OCI-LY3 (cell line): Measurements from ENCODE around the gene PHLDA2.

Source experiments
- H2AFZ ChIP-seq: fragments of 200-600, 300-600 bp; shearing (Covaris generic); 2 replicates; pipeline ENCODE4 v1.6.0; 2014; ENCODE audit warnings: antibody characterized with exemption, low read depth, low read length
- H3K27ac ChIP-seq: fragments of 200-600, 300-600 bp; sonication (generic); 2 replicates; pipeline ENCODE4 v1.5.1; 2014; ENCODE audit warnings: mild to moderate bottlenecking, low read length, moderate library complexity, mixed read lengths
- H3K27me3 ChIP-seq: fragments of 200-600, 300-600 bp; sonication (generic); 2 replicates; pipeline ENCODE4 v1.6.1; 2014; ENCODE audit warnings: low read depth, low read length, mixed read lengths
- H3K36me3 ChIP-seq: fragments of 200-600, 300-600 bp; sonication (generic); replicated peaks from 2 replicates; pipeline ENCODE3; 2014; ENCODE audit warnings: low read depth, low read length, mixed read lengths
- H3K4me1 ChIP-seq: fragments of 300-600, 200-600 bp; sonication (generic); 2 replicates; pipeline ENCODE4 v1.6.1; 2014; ENCODE audit warnings: low read length, mixed read lengths
- H3K4me2 ChIP-seq: fragments of 200-600, 300-600 bp; sonication (generic); 2 replicates; pipeline ENCODE4 v1.6.1; 2014; ENCODE audit warnings: low read length, mixed read lengths
- H3K4me3 ChIP-seq: fragments of 300-600, 200-600 bp; sonication (generic); 2 replicates; pipeline ENCODE4 v1.5.1; 2014; ENCODE audit warnings: antibody characterized with exemption, mild to moderate bottlenecking, low read length, moderate library complexity
- H3K79me2 ChIP-seq: fragments of 300-600, 200-600 bp; shearing (Covaris generic); 2 replicates; pipeline ENCODE4 v1.6.1; 2014; ENCODE audit warnings: mild to moderate bottlenecking, low read length, mixed read lengths
- H3K9ac ChIP-seq: fragments of 300-600, 200-600 bp; shearing (Covaris generic); 2 replicates; pipeline ENCODE4 v1.6.0; 2014; ENCODE audit warnings: mild to moderate bottlenecking, low read length, moderate library complexity
- H3K9me3 ChIP-seq: fragments of 200-600, 300-600 bp; shearing (Covaris generic); 2 replicates; pipeline ENCODE4 v1.6.1; 2014; ENCODE audit warnings: low read length, mixed read lengths; ENCODE audit not compliant: insufficient read depth
- H4K20me1 ChIP-seq: fragments of 200-600, 300-600 bp; sonication (generic); 2 replicates; pipeline ENCODE4 v1.6.1; 2016; ENCODE audit warnings: low read length, mixed read lengths; ENCODE audit not compliant: insufficient read depth
- EZH2phosphoT487 ChIP-seq: fragments of 200-600 bp; shearing (Covaris generic); IDR thresholded peaks from 2 replicates; pipeline ENCODE4 v1.6.1; 2018; ENCODE audit warnings: antibody characterized with exemption, mixed run types, low read depth
- TF ChIP-seq, protein P1 (sequence below): fragments of 200-600, 300-600 bp; sonication (generic); IDR thresholded peaks from 2 replicates; pipeline ENCODE4 v1.5.1; 2014; ENCODE audit warnings: antibody characterized with exemption, low read length, low read depth

Gene PHLDA2

DNA sequence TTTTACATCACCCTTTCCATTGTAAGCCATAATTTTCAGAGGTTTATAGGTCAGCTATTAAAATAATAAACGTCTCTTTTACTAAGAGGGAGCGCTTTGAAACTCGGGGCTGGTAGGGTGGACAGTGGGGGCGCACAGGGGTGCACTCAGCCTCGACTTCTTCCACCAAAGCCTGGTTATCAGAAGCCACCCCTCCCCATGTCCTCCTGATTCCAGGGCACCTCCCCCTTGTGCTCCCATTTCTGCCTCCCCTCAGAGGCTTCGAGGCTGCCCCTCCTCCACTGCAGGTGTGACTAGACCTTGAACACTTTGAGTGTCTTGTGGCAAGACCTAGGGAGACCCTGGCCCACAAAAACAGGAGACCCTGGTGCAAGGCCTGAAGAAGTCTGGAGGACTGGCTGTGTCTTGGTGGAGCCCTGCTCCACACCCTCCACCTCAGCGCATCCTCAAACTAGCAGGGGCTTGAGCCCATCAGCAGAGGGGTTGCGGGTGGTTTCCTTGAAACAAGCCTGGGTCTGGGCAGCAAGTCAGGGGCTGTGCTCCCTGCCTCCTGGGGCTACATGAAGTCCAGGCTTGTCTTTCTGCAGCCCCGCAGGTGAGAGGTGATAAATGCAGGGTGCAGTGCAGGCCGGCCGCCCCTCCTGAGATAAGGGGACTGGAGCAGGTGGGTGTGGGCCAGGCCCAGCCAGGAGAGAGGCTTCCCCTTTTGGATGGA is 46.7 kb downstream of the PHLDA2 start:
- TF ChIP-seq, protein P1, sequence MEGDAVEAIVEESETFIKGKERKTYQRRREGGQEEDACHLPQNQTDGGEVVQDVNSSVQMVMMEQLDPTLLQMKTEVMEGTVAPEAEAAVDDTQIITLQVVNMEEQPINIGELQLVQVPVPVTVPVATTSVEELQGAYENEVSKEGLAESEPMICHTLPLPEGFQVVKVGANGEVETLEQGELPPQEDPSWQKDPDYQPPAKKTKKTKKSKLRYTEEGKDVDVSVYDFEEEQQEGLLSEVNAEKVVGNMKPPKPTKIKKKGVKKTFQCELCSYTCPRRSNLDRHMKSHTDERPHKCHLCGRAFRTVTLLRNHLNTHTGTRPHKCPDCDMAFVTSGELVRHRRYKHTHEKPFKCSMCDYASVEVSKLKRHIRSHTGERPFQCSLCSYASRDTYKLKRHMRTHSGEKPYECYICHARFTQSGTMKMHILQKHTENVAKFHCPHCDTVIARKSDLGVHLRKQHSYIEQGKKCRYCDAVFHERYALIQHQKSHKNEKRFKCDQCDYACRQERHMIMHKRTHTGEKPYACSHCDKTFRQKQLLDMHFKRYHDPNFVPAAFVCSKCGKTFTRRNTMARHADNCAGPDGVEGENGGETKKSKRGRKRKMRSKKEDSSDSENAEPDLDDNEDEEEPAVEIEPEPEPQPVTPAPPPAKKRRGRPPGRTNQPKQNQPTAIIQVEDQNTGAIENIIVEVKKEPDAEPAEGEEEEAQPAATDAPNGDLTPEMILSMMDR, result no peak
- no peaks in the 10 kb centered on the region for H3K36me3 ChIP-seq
- H3K4me2 ChIP-seq, result no peak overlapping the region
- no peak overlapping the region for H3K9ac ChIP-seq
- H3K27ac ChIP-seq, result no peak overlapping the region
- H3K4me3 ChIP-seq, result no peak overlapping the region
- no peaks in the 10 kb centered on the region for H4K20me1 ChIP-seq
- H3K27me3 ChIP-seq, result no peaks in the 10 kb centered on the region
- no peaks in the 10 kb centered on the region for H3K9me3 ChIP-seq
- H3K4me1 ChIP-seq, result no peaks in the 10 kb centered on the region
- H3K79me2 ChIP-seq, result no peaks in the 10 kb centered on the region
- H2AFZ ChIP-seq, result no peak overlapping the region

DNA sequence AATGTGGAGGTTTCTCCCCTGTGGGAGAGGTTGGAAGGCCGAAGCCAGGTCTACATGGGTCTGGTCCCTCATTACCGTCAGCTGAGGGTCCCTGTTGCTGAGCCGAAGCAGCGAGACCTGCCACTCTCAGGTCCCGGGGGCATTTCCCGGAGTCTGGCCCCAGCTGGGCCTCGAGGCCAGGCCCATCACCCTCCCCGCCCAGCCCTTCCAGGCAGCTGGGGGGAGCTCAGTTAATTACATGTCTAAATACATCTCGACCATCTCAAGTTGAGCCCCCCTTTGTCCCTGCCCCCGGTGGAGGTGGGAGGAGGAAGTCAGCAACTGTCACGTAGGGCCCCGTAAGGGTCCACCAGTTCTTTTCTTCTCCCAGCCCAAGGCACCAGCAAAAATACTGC is 47.2 kb downstream of the PHLDA2 start:
- TF ChIP-seq EZH2phosphoT487, result no peak
- TF ChIP-seq, protein P1, result no peak
- no peak overlapping the region for H3K4me3 ChIP-seq
- no peaks in the 10 kb centered on the region for H4K20me1 ChIP-seq
- no peaks in the 10 kb centered on the region for H3K9me3 ChIP-seq
- no peaks in the 10 kb centered on the region for H3K79me2 ChIP-seq
- no peaks in the 10 kb centered on the region for H3K36me3 ChIP-seq
- H2AFZ ChIP-seq, result no peak overlapping the region
- no peak overlapping the region for H3K9ac ChIP-seq
- H3K27ac ChIP-seq, result no peak overlapping the region
- no peak overlapping the region for H3K4me2 ChIP-seq
- no peaks in the 10 kb centered on the region for H3K27me3 ChIP-seq
- no peaks in the 10 kb centered on the region for H3K4me1 ChIP-seq

DNA sequence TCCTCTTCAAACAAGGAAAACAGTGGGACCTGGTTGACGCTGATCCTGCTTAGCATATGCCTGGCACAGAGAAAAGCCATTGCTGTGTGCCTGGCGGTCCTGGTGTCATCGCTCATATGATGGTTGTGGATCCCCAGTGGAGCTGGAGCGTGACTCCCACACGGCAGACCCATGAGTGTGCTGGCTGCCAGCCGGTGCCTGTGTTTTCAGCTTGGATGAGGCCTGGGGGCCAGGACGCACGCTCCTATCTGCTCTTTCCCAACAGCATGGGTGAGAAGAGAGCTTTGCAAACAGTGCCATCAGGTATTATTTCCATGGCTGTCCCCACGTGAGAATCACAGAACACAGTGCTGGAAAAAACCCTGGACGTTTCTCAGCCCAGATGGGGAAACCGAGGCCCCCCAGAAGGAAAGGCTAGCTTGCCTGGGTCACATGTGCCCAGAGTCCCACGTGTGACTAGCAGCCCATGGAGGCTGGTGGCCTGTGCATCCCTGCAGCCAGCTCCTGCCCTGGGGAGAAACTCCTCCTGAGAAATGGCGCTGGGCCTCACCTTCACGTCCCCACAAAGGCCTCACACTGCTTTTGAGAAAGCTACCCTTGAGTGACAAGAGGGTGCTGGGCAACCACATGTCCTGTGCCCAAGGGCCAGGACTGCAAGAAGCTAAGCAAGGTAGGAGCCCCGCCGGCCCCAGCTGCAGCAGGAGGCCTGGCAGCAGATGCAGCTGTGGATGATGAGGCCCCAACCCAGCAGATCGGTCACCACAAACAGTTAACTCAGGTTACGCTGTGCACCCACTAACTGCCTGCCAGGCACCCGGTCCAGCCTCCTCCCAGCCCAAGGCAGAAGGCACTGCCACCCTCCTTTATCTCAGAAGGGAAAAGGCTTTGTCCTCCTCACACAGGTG is 47.9 kb downstream of the PHLDA2 start:
- no peak overlapping the region for H2AFZ ChIP-seq
- H3K9ac ChIP-seq, result no peak overlapping the region
- no peaks in the 10 kb centered on the region for H3K9me3 ChIP-seq
- no peak overlapping the region for H3K4me2 ChIP-seq
- TF ChIP-seq EZH2phosphoT487, result no peak
- TF ChIP-seq, protein P1, result no peak
- H3K27ac ChIP-seq, result no peak overlapping the region
- no peaks in the 10 kb centered on the region for H4K20me1 ChIP-seq
- H3K36me3 ChIP-seq, result no peaks in the 10 kb centered on the region
- no peaks in the 10 kb centered on the region for H3K79me2 ChIP-seq
- no peak overlapping the region for H3K4me3 ChIP-seq
- no peaks in the 10 kb centered on the region for H3K4me1 ChIP-seq
- no peaks in the 10 kb centered on the region for H3K27me3 ChIP-seq

DNA sequence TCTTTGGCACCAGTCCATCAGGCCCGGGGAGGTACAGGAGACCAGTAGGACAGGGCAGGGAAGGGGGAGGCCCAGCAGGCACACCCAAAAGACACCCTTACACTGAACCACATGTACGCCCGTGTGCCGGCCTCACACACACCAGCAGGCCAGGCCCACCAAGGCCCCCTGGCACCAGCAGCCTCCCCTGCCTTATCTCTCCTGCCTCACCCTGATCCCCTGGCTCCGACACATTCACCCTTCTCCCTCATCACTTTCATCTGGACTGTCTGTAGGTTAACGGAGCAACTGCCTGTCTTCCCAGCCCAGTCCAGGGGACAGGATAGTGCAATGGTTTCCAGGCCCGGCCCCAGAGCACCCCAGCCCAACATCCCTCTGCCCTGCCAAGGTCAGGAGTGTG is 48.6 kb downstream of the PHLDA2 start:
- TF ChIP-seq, protein P1, result no peak
- no peak for TF ChIP-seq EZH2phosphoT487
- Histone ChIP-seq H3K27ac (no peak overlapping the region), H3K27me3 (no peaks in the 10 kb centered on the region)

More for the DNA sequence above, 48.6 kb downstream of the PHLDA2 start:
- Histone ChIP-seq H3K79me2 (no peaks in the 10 kb centered on the region), H3K9ac (no peak overlapping the region), H4K20me1 (no peaks in the 10 kb centered on the region), H2AFZ (no peak overlapping the region), H3K9me3 (no peaks in the 10 kb centered on the region), H3K4me2 (no peak overlapping the region), H3K4me3 (no peak overlapping the region), H3K4me1 (no peaks in the 10 kb centered on the region), H3K36me3 (no peaks in the 10 kb centered on the region)
